GM19397 (cell line): ENCODE data around the gene LAMA4.

Experiments
- ATAC-seq: cut with Tn5 transposase; IDR thresholded peaks from one replicate; pipeline ENCODE4 v1.9.1; 2021; ENCODE audit warnings: mild to moderate bottlenecking, moderate library complexity; ENCODE audit not compliant: unreplicated experiment

LAMA4 gene

DNA sequence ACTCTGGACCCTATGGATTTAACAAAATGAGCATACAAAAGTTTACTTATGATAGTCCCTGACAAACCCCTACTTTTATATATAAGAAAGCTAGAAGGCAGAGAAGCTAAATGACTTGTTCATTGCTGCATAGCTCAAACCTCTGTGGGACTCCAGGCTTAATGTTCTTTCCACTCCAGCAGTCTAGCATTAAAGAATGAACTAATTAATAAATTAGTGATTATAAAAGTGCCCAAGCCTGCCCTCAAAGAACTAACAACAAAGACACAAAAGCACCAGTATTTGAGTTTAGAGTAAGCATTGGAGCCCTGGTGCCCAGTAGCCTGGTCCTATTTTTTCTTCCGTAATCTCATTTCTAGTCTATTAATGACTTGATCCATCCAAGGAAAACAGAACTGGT lies 59.9 kb downstream of the LAMA4 start:
- no peak for ATAC-seq

DNA sequence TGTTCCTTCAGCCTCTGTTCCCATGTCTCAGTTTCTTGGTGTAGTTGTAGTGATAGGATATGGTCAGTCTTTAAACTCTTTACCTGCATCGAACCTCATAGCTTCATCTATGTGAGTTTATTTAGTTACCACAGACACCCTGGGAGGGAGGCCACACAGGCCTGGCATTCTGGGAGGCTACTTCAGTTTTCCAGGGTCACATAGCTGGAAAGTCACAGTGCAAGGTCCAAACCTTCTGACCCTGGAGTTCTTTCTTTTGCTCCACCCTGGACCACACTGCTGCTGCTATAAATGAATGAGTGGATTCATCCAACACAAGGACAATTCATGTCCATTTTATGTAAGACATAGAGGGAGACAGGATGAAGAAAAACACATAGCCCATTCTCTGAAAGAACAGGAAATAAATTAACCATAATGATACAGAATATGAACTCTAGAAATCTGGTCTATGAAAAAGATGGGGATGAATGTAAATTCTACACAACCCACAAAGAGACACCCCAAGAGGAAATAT lies 60.8 kb downstream of the LAMA4 start:
- ATAC-seq = no peak

DNA sequence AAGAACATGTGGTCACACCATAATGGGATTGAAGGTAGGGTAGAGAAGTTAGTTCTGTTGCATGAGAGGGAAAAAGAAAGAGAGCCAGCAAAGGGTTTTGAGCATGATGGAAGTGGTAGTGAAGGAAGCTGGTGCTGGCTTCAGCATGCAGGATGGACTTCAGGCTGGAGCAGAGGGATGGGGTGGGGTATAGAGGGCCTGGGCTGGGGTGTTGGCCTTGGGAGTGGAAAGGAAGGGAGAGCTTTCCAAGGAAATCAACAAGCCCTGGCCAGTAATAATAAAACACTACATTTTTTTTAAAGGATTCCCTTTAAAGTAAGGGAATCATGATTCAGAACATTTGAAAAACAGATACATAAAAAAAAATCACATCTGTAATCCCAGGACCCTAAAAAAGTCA lies 61.2 kb downstream of the LAMA4 start:
- no peak for ATAC-seq

DNA sequence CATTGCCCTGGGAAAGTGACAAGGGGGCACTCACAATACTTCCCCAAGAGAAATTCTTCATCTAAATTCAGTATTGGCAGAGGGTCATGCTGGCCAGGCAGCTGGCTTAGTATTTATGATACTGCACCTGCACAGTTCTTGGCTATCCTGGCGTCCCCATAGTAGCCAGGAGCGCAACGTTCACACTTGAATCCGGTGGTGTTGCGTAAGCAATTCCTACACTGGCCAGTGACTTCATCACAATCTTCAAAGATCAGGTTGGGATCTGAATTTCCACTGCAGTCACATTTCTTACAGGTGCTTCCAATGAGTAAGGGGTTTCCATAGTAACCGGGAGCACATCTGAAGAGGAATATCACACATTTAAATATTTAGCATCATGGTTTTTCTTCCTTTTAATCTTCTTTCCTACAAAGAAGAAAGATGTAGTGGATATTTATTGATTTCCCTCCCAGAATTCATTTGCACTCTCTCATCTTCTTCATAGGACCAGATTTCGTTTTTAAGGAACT lies 62.8 kb downstream of the LAMA4 start:
- ATAC-seq = no peak

DNA sequence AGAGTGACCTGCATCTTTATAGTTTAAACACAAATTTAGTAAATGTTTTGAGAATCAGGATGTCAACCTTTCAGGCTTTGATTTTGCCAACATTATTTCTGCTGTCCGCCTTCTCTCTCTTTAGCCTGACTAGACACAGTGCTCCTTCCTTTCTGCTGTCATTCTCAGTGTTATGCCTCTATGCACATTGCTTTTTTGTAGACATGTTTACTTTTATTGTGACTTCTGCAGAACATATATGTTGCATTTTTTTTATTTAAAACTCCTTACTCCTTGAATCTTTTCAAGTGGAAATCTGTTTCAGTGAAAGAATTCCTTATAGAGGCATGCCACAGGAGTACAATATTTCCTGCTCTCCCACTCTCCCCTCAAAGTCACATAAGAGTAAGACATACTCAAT lies 64.2 kb downstream of the LAMA4 start:
- no peak for ATAC-seq

DNA sequence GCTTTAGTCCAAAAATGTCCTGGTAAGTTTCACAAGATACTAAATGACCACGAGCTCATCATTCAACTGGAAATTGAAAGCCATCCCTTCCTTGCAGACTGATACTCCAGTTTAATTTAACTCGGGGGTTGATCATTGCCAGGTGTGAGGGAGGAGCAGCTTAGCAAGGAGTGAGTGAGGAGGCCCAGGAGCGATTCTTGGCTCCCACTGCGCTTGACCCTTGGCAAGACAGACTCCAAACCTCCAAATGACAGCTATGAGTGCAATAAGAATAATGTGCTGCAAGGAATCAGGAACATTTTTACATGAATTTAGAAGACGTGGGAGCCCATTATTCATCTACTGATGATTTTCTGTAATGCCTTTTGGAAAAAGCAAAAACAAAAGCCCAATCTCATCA lies 64.9 kb downstream of the LAMA4 start:
- no peak for ATAC-seq

DNA sequence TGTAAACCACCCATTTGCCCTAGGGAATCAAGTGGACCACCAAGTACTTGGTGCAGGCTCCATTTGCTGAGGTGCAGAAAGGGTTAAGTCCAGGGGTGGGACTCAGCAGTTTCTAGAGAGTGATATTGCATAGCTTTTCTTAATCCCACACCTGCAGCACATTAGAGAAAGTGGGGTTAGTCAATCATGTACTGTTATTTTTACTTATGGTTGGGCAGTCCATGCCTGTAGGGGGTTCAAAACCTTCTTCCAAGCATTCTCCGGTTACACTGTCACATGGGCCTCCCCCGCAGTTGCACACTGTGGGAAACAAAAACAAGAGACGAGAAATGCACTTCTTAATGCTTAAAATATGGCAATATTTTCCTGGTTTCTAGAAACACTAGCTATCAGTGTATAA lies 65.5 kb downstream of the LAMA4 start:
- ATAC-seq = no peak

DNA sequence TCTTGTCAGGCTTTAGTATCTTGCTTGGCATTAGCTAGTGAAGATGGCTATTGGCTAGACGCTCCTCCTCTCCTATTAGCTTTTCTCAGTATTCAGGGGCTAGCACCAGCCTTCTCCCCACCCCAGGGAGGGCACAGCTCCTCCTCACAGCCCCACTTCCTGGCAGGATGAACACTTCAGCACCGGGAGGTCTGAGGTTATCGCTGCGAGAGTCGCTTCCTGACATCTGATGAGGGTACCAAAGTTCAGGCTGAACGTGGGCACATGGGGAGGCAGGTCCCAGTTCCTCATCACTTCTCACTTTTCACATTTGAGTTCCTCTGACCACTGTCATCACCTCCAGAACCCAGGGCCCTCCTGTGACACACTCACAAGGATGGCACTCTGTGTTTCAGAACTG lies 66.6 kb downstream of the LAMA4 start:
- ATAC-seq = no peak

DNA sequence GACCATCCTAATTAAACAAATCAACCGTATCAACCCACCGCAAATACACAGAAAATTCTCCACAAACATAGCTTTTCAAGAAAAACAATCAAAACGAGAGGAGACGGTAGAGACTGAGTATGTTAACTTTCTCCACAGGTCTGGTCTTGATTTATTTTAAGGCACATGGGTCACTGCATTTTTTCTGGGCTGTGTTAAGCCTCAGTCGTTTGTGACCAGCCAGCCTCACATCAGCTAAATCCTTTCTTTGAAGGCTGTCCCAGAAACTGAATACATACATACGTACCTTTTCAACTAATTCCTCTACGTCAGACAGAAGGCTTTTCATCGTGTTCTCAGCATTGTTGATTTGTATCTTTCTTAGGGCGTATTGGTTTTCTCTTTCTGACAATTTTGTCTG lies 69.4 kb downstream of the LAMA4 start:
- ATAC-seq = no peak

DNA sequence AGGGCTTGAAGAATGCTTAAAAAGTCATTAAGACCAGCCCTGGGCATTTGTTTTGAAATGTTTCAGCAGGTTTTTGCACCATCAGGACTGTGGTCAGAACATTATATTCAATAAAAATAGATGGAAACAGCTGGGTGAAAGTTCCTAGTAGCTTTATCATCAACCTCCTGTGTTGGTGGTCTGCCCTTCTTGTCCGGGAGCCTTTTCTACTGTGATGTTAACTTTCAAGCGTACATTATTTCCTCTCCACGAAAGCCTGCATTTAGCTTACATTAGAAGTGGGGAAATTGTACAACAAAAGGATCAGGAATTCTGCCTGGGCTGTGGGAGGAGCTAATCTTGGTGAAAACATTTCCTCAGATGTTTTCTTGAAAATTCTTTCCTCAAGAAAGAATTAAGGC lies 71.1 kb downstream of the LAMA4 start:
- ATAC-seq = no peak

DNA sequence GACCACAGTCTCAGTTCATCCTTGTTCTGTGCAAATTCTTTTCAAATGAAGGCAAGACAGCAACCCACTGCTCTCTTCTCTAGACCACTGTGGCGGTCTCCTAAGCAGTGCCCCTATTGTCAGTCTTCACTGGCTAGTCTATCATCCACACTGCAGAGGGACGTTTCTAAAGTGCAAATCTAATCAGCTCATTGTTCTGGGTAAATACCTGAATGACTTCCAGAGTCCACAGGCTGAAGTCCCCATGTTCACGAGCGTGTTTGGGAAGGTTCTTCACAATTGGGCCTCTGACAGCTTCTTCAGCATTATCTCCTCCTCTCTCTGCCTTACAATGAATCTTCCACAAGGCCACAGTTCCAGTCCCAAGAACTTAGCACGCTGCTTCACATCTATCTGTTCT lies 73.2 kb downstream of the LAMA4 start:
- no peak for ATAC-seq

DNA sequence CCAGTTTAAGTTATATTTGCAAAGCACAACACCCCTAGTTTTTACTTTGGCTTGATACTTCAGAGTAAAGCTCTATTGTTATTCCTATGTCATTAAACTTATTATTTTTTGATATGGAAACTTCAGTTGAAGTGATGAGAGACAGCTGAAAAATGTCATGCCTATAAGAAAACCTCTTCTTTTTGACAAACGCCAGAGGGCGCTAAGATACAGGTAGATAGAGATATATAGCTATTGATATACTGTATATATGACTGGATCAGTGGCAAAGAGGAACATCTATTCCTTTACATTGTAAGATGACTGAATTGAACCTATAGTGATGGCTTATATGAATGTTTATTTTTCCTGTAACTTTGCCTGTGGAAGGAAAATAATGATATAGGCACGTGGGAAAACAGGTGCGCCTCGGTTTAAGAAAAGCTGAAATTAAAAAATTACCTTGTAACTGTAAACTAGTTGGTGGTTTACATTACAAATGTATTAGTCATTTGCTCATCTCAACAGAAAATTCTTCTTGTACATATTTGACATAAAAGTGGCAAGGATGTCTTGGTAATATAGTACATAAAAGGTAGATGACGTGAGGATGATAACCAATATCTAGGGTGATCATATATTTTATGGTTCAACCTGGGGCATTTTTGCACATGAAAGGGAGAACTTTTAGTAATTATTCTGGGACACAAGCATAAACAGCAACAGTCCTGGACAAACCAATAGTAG lies 74.1 kb downstream of the LAMA4 start:
- peak; percentile 82 for ATAC-seq

DNA sequence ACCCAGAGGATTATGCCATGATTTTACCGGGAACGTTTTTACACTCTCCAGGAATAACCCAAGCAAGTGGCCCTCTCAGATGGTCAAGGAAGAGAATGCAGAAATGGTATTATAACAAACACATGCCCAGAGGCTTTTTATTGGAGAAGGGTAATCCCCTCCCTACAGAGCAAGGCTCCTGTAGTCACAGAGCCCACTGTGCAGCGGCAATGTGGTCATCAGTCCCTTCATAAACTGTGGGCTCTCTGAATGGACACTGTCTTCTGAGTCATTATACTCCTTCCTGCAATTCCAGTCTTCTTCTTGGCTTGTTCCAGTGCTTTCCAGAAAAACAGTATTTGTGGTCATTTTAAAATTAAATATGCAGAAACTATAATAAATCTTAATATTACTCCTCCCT lies 74.7 kb downstream of the LAMA4 start:
- no peak for ATAC-seq

DNA sequence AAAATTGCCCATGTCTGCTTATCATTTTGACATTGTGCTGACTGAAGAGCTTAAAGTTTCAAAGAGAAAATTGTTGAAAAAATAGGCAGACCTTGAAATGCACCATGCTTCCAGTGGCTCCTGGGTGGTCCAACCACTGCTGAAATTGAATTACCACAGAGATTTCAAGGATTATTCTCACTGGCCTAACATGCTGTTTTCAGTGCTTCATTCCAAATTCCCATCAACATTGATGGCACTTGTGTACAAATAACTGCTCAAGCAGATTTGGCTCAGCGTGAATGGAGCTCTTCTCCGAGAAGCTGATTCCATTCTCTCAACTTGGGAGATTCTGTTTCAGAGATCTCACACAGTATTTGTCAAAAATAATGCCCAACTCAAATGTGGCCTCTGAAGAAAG lies 75.5 kb downstream of the LAMA4 start:
- no peak for ATAC-seq

DNA sequence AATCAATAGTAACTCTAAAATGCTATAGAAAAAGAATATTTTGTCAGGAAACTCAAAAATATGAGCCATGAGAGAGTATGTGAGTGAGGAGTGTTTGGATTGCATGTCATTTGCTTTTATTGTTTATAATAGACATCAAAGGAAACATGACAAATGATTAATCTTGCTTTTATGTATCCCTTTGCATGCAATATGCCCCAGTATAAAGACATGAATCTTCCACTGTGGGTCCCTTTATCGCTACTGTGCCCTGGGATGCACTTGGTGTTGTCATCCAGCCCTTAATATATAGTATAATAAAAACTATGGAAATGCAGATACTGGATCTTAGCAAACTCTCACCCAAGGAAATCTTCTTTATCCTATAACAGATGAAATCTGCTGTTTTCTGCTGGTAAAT lies 77.3 kb downstream of the LAMA4 start:
- no peak for ATAC-seq

DNA sequence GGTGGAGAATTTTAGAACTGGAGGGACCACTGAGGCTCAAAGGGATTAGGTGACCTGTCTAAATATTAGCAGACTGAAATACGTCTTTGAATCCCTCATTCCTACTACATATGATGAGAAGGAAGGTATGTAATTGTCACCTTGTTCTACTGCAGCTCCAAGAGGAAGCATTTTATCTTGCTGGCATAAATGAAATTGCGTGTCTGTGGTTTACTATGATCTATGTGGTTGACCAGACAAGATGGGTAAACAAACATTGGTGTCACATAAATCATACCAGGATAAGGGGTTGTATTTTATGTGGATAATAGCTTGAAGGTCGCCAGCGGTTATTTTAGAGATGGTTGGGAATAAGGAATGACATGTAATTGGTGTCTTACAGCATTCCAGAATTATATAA lies 78.2 kb downstream of the LAMA4 start:
- ATAC-seq = no peak

DNA sequence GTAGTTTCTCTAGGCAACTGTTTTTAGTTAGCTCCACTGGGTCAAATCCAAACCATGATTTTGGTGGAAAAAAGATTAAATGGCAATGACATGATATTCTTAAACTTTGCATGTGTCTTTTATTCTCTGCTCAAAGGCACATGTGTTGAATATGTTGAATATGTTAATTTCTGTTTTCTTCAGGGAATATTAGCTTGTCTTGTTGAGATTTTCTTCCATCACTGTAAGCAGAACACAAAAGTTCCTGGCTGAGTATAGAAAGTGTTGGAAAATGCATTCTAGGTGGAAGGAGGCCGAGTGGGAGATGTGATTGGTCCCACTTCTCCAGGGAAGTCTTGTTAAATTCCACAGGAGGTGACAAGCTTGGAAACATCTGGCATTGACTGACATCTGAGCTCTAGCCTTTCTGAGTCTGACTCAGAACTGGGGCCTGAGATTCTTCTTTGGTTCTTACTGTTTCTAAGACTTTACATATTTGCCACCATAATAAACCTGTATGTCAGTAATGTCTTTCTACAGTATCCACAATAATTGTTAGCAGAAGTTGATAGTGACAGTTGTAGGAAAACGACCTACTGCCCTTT lies 81.1 kb downstream of the LAMA4 start:
- ATAC-seq = no peak

DNA sequence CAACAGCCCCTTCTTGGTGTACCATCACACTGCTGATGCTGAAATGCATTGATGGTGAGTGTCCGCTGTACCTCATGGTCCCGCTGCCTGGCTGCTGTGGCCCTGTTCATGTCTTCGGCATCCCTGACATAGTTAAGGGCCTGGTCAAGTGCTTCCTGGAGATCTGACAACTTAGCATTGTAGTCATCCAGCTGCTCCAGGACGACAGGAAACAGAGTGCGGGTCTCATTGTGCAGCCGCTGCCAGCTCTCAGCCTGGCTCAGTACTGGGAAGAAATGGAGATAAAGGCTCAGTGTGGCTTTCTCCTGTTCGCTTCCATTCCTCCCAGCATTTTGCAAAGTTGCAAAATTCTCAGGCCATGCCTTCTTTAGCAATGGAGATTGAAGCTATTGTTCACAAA lies 81.8 kb downstream of the LAMA4 start:
- no peak for ATAC-seq

DNA sequence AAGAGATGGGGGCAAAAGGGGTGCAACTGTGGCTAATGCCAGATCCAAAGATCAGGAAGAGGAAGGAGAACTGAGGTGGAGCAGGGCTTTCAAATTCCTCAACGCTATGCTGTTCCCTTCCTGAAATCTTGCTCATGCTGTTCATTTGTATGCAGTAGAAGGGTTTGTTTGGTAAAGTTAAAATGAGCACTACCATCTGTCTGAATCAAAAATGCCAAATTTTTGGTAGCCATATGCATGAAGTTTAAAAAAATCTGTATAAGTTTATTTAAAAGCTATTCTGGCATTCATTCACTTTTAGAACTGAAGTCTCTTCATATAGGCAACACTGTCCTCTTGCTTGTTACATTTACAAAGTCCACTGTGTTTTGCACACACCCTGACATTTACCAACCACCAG lies 84.8 kb downstream of the LAMA4 start:
- ATAC-seq = no peak

DNA sequence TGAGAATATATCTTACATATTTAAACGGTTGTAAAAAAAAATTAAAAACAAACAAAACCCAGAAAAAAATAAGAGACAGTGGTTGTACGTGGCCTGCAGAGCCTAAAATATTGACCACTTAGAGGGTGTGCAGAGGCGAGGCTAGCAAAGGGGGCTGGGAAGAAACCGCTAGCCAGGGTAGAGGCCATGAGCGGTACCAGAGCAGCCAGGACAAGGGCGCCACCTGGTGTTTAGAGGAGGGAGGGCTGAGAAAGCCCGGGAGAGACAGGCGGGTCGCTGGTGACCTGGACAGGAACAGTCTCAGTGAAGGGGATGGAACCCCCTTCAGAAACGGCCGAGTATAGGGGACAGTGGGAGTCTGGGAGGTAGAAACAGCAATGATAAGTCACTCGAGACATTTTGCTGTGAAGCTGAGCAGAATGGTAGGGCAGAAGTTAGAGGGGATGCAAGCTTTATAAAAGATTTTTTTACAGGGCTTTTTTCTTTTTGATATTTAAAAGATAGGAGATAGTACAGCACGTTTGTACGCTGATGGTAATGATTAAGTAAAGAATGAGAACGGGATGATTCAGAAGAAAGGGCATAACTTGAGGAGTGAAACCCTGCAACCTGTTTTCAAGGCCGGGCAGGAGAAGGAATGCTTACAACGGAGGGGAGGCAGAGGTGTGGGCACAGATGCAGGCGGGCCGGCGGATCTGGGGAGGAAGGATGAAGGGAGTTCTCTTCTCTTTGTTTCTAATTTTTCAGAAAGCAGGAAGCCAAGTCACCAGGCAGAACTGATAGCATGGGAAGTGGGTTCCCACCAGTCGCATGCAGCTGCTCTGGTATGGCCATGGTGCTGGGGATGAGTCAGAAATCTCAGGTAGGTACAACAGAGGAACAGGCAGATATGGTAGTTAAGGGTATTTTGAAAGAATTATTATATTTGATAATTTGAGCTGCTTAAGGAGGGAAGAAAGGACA lies 90.8 kb downstream of the LAMA4 start:
- peak; percentile 99 for ATAC-seq

DNA sequence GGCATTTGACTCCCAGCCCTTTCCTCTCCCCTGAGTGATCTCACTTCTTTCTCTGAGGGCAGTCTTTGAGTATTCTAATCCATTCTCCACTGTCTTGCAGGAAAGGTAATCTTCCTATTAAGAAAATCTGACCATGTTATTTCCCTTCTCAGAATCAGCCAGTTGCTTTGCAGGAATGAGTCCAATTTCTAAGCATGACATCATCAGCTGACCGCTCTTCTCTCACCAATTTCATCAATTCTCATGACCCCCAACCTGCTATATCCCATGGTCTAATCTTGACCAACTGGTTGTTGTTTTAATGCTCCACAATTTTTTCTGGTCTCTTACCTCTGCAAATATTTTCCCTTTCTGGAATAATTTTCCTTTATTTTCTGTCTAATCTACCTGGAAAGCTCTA lies 93.6 kb downstream of the LAMA4 start:
- no peak for ATAC-seq
